HepG2 (cell line): ENCODE measurements around the gene IRF3. TPM values are rescaled to one million over a fixed set of nuclear protein-coding genes. Genes with fewer than 3 reads are reported as not detected.

Source experiments
- AKAP8 ChIP-seq: sonication (generic); formaldehyde crosslinking; IDR thresholded peaks from 2 replicates; pipeline ENCODE4 v1.5.1; 2020; ENCODE audit warnings: mild to moderate bottlenecking, missing genetic modification reagents
- CEBPG ChIP-seq: IDR thresholded peaks from 2 replicates; pipeline ENCODE4 v1.6.1; 2016
- ELF4 ChIP-seq: sonication (generic); formaldehyde crosslinking; IDR thresholded peaks from 2 replicates; pipeline ENCODE4 v1.5.0; 2020; ENCODE audit warnings: missing genetic modification reagents, mild to moderate bottlenecking, moderate library complexity, borderline replicate concordance
- GATAD1 ChIP-seq: IDR thresholded peaks from 2 replicates; pipeline ENCODE4 v1.6.1; 2016; ENCODE audit warnings: missing genetic modification reagents, missing compliant biosample characterization
- GATAD2A ChIP-seq: IDR thresholded peaks from 2 replicates; pipeline ENCODE4 v1.6.1; 2016
- HNF1B ChIP-seq: sonication (generic); formaldehyde crosslinking; IDR thresholded peaks from 2 replicates; pipeline ENCODE4 v1.5.1; 2020; ENCODE audit warnings: mild to moderate bottlenecking, moderate library complexity, missing genetic modification reagents
- KLF12 ChIP-seq: sonication (generic); formaldehyde crosslinking; IDR thresholded peaks from 2 replicates; pipeline ENCODE4 v1.4.0; 2020; ENCODE audit warnings: missing genetic modification reagents, borderline replicate concordance
- NR2F6 ChIP-seq, 2 experiments: IDR thresholded peaks; 2 replicates each; pipeline ENCODE4 v1.6.1; 2016; ENCODE audit warnings: antibody characterized with exemption in 1 of 2, mild to moderate bottlenecking in 1 of 2
- POLR2G ChIP-seq: fragments of 200-400 bp; formaldehyde crosslinking; IDR thresholded peaks from 2 replicates; pipeline ENCODE4 v1.6.1; 2018; ENCODE audit warnings: mild to moderate bottlenecking, low read depth, low read length, moderate library complexity
- RBFOX2 ChIP-seq: fragments of 200-400 bp; formaldehyde crosslinking; IDR thresholded peaks from 2 replicates; pipeline ENCODE4 v1.6.1; 2017; ENCODE audit warnings: low read depth, mild to moderate bottlenecking, low read length
- TARDBP ChIP-seq: sonication (generic); formaldehyde crosslinking; IDR thresholded peaks from 2 replicates; pipeline ENCODE4 v1.8.0; 2022; ENCODE audit warnings: mild to moderate bottlenecking, missing genetic modification reagents
- ZBTB33 ChIP-seq: sonication (generic); formaldehyde crosslinking; IDR thresholded peaks from 2 replicates; pipeline ENCODE4 v1.4.0; 2020; ENCODE audit warnings: missing genetic modification reagents
- ZC3H13 ChIP-seq: sonication (generic); formaldehyde crosslinking; IDR thresholded peaks from 2 replicates; pipeline ENCODE4 v1.8.1; 2023; ENCODE audit warnings: mild to moderate bottlenecking, missing genetic modification reagents, moderate library complexity
- ZNF570 ChIP-seq: sonication (generic); formaldehyde crosslinking; IDR thresholded peaks from 2 replicates; pipeline ENCODE4 v1.4.0; 2020; ENCODE audit warnings: mild to moderate bottlenecking, missing genetic modification reagents, borderline replicate concordance
- ZNF619 ChIP-seq: sonication (generic); formaldehyde crosslinking; IDR thresholded peaks from 2 replicates; pipeline ENCODE4 v1.4.0; 2020; ENCODE audit warnings: mild to moderate bottlenecking, missing genetic modification reagents
- ZNF816 ChIP-seq: sonication (generic); formaldehyde crosslinking; IDR thresholded peaks from 2 replicates; pipeline ENCODE4 v1.8.0; 2022; ENCODE audit warnings: missing genetic modification reagents, mild to moderate bottlenecking, borderline replicate concordance
- ZNF878 ChIP-seq: sonication (generic); formaldehyde crosslinking; IDR thresholded peaks from 2 replicates; pipeline ENCODE4 v1.8.1; 2023; ENCODE audit warnings: mild to moderate bottlenecking, missing genetic modification reagents, moderate library complexity
- ZSCAN22 ChIP-seq: sonication (generic); formaldehyde crosslinking; IDR thresholded peaks from 2 replicates; pipeline ENCODE4 v1.4.0; 2020; ENCODE audit warnings: mild to moderate bottlenecking, missing genetic modification reagents
- polyA plus RNA-seq, 8 experiments: library from polyadenylated mRNA; depleted of rRNA in 3 of 8; stranded (reverse) in 7 of 8; unstranded in 1 of 8; fragments of >200 nt; fragmentation: Illumina TruSeq in 4 of 8; extraction: Trizol in 4 of 8; gene quantifications; 2 replicates each; pipeline versions ENCODE4 v1.2.1 to v1.2.3, GENCODE V29; 2011 to 2016; ENCODE audit warnings: low read depth in 4 of 8, missing spikeins in 1 of 8, mixed read lengths in 1 of 8; ENCODE audit not compliant: insufficient read depth in 1 of 8
- total RNA-seq, 5 experiments: library from RNA; depleted of rRNA; stranded (reverse); fragments of >200 nt; fragmentation: Illumina TruSeq; extraction: Trizol; gene quantifications; 2 replicates each; pipeline ENCODE4 v1.2.3, GENCODE V29; 2016; ENCODE audit warnings: low read depth in 1 of 5
- TF ChIP-seq, protein P1 (sequence below): sonication (generic); formaldehyde crosslinking; IDR thresholded peaks from 2 replicates; pipeline ENCODE4 v1.9.0; 2021; ENCODE audit warnings: mild to moderate bottlenecking, missing genetic modification reagents

Gene IRF3
- total and polyA plus RNA-seq, 2 of the 13 experiments (the other 11 are each of a cell fraction or from before 2014, with no cell fraction given): 61.9 to 65.5 TPM

DNA sequence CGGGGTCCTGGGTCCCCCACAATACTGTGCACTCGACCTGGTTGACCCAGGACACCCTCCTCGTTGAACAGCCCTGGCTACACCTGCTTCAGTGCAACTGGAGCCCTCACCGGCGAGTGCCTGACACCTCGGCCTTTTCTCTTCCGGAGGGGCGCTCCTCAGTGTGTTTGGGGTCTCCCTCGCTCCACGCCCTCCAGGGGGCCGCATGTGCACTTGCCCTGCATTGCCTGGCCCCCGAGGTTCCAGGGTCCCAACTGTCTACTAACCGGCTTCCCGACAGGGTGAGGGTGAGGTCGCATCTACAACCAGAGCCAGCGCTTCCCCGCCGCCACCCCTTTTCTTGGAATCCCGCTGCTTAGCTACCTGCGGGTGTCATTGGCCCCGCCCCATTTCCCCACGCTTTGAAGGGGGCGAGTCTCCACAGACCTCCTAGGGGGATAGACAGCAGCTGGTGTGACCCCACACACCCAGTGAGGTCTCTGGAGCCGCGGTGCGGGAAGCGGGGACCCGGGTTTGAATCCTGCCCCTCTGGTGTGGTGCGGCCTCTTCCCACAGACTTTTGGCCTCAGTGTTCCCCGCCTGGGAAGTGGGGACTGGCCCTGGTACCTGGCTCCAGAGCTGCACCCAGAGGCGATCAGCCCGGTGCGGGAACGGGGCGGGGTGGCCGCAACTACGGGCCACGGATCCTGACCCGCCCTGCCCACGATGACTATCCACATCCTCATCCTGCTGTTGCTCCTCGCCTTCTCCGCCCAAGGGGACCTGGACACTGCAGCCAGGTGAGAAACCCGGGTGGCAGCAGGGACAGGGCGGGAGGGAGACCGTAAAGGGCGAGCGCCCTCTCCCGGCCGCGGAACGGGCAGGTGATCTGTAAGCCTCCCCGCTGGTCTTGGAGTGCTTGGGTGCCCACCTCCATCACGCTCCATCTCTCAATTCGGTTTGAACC lies 23.7 kb upstream of the IRF3 start, which contains the start of gene ADM5 (continued):
- TF ChIP-seq, protein P1, sequence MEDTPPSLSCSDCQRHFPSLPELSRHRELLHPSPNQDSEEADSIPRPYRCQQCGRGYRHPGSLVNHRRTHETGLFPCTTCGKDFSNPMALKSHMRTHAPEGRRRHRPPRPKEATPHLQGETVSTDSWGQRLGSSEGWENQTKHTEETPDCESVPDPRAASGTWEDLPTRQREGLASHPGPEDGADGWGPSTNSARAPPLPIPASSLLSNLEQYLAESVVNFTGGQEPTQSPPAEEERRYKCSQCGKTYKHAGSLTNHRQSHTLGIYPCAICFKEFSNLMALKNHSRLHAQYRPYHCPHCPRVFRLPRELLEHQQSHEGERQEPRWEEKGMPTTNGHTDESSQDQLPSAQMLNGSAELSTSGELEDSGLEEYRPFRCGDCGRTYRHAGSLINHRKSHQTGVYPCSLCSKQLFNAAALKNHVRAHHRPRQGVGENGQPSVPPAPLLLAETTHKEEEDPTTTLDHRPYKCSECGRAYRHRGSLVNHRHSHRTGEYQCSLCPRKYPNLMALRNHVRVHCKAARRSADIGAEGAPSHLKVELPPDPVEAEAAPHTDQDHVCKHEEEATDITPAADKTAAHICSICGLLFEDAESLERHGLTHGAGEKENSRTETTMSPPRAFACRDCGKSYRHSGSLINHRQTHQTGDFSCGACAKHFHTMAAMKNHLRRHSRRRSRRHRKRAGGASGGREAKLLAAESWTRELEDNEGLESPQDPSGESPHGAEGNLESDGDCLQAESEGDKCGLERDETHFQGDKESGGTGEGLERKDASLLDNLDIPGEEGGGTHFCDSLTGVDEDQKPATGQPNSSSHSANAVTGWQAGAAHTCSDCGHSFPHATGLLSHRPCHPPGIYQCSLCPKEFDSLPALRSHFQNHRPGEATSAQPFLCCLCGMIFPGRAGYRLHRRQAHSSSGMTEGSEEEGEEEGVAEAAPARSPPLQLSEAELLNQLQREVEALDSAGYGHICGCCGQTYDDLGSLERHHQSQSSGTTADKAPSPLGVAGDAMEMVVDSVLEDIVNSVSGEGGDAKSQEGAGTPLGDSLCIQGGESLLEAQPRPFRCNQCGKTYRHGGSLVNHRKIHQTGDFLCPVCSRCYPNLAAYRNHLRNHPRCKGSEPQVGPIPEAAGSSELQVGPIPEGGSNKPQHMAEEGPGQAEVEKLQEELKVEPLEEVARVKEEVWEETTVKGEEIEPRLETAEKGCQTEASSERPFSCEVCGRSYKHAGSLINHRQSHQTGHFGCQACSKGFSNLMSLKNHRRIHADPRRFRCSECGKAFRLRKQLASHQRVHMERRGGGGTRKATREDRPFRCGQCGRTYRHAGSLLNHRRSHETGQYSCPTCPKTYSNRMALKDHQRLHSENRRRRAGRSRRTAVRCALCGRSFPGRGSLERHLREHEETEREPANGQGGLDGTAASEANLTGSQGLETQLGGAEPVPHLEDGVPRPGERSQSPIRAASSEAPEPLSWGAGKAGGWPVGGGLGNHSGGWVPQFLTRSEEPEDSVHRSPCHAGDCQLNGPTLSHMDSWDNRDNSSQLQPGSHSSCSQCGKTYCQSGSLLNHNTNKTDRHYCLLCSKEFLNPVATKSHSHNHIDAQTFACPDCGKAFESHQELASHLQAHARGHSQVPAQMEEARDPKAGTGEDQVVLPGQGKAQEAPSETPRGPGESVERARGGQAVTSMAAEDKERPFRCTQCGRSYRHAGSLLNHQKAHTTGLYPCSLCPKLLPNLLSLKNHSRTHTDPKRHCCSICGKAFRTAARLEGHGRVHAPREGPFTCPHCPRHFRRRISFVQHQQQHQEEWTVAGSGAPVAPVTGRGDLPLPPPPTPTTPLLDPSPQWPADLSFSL (CRISPR knock-in tag): no peak
- TF ChIP-seq ELF4 (CRISPR knock-in tag) (no peak), NR2F6 (IDR thresholded peaks at IDR 0.05) (no peak), NR2F6 (CRISPR knock-in tag; IDR thresholded peaks at IDR 0.05) (no peak), ZC3H13 (CRISPR knock-in tag) (peak; percentile 51; the same call in 1 of the 2 replicates), RBFOX2 (peak; percentile 66), TARDBP (CRISPR knock-in tag) (no peak), CEBPG (CRISPR knock-in tag) (no peak), AKAP8 (peak; percentile 3; the same call in 1 of the 2 replicates), ZNF570 (CRISPR knock-in tag) (no peak), ZNF816 (no peak), GATAD1 (no peak), POLR2G (peak; percentile 60; the same call in 1 of the 2 replicates), ZNF878 (CRISPR knock-in tag) (no peak), KLF12 (no peak), ZNF619 (CRISPR knock-in tag) (no peak), ZSCAN22 (CRISPR knock-in tag) (no peak), ZBTB33 (CRISPR knock-in tag) (peak; percentile 75; the same call in 1 of the 2 replicates), GATAD2A (CRISPR knock-in tag) (no peak), HNF1B (no peak)
